ENCODE results near the gene SND1.

The SND1 gene

GRCh38 chr7:127776776-127777386, 124.9 kb downstream of the SND1 start:
- DNase-seq = no peak

- DNase-seq = no peak
Observed at GRCh38 chr7:127780489-127780888, 128.5 kb downstream of the SND1 start.

DNA sequence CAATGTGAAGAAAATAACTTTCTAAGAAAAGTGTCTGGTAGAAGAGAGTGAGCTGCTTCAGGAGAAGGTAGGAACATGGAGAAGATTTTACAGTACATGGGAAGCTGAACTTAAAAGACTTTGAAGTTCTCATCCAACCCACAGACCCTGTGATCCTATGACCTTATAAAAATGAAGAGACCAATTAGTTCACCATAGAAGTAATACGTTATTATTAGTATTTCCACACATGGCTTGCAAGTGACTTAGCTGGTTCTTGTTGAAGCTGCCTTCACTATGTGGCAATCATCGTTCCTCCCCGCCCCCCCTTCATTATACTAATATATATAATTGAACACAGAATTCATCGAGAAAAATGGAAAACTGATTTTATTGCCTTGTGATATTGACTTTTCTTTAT, 129.1 kb downstream of the SND1 start:
- no peak for DNase-seq

- no peak for DNase-seq
Observed at GRCh38 chr7:127782075-127782474, 130.1 kb downstream of the SND1 start.

DNA sequence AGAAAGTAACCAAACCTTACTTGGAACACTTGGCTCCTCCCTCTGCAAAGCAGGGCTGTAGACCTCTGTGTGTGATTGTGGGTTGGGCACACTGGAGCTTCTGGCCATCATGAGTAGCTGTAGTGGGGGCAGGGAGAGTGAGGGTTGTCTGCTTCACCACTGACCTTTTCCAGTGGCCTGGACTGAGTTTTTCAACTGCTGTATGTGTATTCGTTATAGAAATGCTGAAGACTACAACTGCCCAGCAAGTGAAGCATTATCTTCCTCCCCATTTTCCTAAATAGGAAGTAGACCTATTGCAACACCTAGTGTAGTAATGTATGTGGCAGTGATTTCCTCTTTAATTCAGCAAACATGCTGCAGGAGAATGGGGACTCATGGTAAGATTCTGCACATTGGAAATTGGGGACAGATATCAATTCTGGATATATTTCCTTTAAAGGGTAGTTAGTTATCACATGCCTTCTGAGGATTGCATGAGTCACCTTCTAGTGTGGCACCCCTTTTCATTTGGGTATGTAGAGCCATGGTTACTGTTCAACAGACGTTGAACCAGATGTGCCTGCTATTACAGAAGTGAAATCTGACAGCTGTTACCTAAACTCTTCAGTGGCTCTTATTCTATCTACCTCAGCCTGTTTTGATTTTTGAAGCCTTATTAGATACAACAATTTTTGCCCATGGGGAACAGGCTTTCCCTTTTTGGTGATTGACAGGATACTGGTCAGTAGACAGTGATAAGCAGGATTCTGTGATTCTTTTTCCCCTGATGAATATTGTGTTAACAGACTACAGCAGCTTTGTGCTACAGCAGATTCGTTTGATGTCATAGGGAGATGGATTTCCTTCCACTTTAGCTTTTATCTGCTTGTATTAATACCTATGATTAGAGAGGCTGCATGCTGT, 130.9 kb downstream of the SND1 start:
- no peak for DNase-seq

GRCh38 chr7:127786184-127786583, 134.2 kb downstream of the SND1 start:
- DNase-seq = no peak

DNA sequence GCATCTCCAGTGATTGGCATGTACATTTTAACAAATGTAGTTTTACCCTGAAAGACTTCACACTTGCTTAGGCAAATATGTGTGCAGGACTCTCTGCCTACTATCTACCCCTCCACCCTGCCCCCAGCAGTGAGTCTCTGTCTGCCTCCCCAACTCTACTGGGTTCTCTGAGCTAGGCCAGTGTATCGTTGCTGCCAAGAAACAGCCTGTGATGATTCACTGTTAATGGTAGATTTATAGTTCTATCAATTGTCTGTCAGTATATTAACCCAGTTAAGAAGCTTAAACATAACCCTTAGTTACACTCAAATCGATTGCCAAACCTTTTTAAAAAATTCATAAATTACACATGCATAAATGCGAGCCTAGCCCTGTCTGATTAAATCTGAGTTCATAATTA, 137.0 kb downstream of the SND1 start:
- DNase-seq = no peak

DNA sequence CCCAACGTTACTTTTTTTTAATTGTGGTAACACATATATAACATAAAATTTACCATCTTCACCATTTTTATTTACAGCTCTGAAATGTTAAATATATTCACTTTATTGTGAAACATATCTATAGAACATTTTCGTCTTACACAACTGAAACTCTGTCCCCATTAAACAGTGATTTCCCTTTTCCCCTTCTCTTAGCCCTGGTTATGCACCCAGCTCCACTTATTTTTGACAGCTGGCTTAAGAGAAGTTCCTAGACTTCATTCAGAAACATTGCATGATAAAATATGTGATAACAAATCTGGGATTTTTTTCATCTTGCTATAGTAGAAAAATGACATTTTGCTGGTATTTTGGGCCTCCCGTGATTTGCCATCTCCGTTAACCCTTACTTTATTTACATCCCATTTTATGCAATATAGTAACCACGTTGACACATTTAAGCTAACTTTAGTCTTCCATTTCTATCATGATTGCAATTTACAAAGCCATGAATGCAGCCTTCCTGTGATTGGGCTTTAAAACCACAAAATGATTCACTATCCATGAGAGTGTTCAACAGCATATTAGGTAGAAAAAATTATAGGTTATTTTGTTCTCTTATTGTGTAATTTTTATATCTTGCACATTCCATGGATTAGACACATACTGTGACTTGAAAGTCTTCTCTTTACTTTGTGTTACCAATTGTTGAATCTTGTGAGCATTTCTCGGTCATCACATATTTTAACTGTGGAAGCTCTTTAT, 139.6 kb downstream of the SND1 start:
- no peak for DNase-seq

DNA sequence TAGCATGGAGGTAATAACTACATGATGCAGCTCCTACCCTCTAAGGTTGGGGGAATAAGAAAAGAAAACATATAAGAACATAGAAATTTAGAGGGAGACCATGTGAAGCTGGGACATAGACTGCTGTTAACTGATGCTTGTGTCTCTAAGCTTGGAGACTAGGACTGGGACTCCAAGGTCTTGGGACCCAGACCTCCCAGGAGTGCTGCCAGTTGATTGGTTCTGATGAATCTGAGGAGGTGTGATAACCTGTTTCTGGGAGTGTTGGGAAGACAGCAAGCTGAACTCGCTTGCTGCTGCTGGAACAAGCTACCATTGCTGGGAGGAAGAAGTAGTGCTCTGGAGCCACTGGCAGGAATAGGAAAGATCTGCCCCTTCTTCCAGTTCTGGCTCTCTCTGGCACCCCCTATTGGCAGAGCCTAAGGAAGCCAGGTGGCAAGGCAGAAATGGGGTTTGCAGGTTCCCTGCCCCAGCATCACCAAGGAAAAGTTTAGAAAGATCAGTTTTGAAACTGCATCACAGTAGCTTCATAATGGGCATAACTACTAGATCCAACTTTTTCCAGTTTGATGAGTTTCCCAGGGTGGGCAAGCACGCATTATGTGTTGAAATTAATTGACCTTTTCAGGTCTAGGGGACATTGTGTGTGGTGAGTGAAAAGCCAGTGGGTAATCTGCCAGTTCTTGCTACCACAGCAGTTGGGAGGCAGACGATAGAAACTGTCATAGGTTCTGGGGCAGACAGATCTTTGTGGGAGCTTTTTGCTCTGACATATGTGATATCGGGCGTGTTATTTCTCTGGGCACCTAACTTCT, 140.7 kb downstream of the SND1 start:
- no peak for DNase-seq

DNA sequence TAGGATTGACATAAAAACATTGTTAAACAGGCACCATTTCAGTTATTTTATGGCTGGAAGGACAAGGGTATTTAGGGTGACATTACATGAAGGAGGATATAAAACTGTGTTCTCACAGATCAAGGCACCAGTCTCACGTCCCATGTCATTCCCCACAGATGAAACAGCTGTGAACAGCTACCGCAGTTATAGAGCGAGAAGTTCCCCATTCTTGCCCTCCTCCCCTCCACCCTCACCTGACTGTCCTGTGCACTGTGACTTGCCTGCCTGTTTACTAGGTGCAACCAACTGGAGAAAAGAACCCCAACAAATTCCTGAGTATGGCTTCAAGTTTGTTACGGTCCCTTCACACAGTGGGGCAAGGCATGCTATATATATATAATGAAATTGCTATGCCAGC, 141.6 kb downstream of the SND1 start:
- no peak for DNase-seq

GRCh38 chr7:127794136-127794535, 142.1 kb downstream of the SND1 start:
- DNase-seq = no peak

DNA sequence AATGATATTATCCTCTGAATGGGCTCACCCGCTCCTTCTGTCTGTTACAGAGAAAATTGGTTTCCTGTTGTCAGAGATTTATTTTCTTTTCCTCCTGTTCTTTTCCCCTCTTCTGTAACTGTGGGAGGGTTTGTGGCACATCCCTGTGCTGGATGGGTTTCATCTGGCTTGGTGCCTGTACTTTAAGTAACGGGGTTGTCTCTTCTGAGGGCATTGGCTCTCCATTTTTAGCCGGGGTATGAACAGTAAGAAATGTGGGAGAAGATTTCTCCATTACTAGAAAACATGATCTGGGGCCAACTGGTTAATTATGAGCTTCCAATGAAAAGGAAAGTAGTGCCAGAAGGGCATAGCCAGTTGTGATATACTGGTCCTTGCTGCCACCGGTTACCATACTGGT, 142.6 kb downstream of the SND1 start:
- no peak for DNase-seq

DNA sequence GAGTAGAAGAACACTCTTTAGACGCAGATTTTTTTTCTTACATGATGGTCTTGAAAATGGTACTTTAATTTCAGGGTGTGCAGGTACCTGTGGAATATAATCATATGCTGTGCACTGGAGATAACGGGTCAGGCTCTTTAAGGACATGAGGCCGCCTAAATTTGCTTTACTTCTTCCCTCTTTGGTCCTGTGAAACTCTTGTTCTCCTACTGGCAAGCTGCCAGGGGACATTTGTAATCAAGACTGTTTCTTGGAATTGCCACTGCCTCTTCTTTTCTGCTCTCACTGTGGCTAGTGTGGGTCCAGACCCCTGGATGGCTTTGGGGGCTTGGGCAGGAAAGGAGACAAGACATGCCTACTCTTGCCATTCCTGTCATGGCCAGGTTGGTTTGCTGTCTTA, 146.0 kb downstream of the SND1 start:
- DNase-seq = no peak

GRCh38 chr7:127798769-127799372, 146.9 kb downstream of the SND1 start:
- no peak for DNase-seq

DNA sequence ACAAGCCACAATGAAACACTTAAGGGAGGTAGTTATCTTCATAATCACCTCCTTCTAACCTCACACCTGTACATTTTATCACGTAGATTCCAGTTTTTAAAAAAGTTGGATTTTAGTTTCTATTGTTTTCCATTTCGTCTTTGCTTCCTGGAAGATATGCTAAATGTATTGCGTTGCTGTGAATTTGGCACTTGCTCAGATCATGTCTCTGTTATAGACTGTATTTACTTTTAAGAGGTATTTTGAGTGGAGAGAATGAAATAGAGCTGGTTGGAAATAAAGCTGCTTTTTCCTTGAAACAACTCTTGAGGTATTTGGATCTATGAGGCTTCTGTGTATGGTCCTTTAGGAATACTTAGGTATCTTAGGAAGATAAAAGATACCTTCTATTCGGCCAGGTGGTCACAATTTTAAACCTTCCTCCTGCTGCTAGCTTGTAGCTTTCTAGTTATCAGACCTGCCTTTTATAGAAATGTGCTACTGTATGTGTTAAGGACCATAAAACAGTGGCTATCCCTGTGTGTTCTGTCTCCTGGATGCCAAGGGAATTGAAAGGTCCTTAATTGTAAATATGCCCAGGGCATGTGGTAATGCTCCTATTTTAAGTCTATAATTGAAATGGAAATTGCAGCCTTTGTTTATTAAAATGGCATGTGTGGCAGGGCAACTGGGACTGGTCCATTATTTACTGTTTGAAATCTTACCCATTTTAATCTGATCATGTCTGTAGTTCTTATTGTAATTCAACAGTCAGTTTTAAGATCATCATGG, 147.7 kb downstream of the SND1 start:
- DNase-seq = no peak

GRCh38 chr7:127802845-127803244, 150.9 kb downstream of the SND1 start:
- no peak for DNase-seq

GRCh38 chr7:127803626-127804025, 151.6 kb downstream of the SND1 start:
- no peak for DNase-seq

DNA sequence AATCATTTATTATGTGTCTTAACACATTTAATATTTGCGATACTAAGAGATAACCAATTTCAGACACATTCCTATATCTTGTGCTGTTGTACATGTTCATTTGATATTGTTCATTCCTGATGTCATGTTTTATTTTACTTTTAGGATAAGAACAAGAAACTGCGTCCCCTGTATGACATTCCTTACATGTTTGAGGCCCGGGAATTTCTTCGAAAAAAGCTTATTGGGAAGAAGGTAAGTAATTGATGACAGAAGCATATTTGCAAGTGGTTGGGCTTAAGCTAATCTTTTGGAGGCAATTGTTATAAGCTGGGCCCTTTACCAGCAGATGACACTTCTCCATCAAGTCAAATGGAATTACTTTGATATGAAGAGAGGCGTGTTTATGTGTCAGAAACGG, 155.3 kb downstream of the SND1 start:
- DNase-seq = no peak

DNA sequence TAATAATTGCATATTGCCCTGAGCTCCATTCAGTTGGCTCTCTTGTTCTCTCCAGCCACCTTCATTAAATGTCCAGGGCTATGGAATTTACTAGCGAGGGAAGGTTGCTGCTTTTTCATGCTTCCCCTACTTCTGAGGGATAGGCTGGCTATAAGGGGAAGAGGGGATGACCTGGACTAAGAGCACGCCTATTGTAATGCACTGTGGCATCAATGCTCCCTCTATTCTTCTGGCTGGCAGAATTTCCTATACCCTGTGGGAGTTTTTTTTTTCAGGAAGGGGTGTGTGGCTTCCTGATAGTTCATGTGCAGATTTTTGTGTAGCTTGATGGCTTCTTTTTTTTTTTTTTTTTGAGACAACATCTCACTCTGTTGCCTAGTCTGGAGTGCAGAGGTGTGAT, 155.8 kb downstream of the SND1 start:
- no peak for DNase-seq

DNA sequence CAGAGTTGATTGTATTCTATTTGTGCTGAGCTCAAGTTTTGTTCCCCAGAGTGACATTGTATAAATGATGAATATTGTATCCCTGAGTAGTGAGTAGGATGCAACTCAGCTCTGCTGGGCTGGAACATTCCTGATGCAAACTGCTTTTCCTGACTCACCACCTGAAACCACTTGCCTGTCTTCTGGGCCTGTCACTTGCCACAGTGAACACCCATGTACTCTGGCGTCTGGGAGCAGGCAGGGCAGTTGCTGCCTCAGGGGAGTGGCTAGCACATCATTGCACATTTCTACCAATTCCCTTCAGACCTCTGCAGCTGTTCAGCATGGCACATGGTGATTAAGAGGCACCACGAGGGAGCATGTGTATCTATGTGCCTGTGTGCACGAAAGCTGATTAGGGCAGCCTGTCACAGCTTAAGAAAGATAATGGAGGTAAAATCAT, 157.3 kb downstream of the SND1 start:
- no peak for DNase-seq

DNA sequence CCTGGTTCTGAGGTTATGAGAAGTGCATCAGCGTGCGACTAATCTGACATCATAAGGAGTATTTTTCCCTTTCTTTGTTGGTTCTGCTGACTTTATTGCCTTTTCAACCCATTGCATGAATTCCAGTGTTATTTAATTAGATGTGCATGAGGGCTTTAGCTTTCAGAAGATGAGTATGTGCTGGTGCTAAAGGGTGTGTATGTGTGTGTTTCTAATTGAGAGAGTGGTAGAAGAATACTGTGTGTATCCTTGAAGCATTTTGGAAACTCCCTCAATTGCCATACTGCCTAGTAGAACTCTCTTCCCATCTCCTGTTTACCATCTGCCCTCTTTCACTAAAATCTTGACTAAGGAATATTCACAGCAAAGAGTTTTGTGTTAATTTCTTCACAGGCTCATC, 158.1 kb downstream of the SND1 start:
- DNase-seq = no peak

Data from stimulated activated naive CD4-positive, alpha-beta T cell treated with Interleukin-2 at 50 U/mL for 16 hours (primary cell).